CD4-positive, alpha-beta T cell treated with Interleukin-10 for 1 hour (primary cell): ENCODE results near the gene ADAP1.
"Not testable (repeated sequence)": the region's sequence is repeated elsewhere in the genome, so short reads cannot be mapped to it uniquely, and the experiment has no call there.

Source experiments
- DNase-seq: peaks from one replicate; pipeline ENCODE4 v3.0.0-alpha.2; 2020

ADAP1 gene, protein sequence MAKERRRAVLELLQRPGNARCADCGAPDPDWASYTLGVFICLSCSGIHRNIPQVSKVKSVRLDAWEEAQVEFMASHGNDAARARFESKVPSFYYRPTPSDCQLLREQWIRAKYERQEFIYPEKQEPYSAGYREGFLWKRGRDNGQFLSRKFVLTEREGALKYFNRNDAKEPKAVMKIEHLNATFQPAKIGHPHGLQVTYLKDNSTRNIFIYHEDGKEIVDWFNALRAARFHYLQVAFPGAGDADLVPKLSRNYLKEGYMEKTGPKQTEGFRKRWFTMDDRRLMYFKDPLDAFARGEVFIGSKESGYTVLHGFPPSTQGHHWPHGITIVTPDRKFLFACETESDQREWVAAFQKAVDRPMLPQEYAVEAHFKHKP

DNA sequence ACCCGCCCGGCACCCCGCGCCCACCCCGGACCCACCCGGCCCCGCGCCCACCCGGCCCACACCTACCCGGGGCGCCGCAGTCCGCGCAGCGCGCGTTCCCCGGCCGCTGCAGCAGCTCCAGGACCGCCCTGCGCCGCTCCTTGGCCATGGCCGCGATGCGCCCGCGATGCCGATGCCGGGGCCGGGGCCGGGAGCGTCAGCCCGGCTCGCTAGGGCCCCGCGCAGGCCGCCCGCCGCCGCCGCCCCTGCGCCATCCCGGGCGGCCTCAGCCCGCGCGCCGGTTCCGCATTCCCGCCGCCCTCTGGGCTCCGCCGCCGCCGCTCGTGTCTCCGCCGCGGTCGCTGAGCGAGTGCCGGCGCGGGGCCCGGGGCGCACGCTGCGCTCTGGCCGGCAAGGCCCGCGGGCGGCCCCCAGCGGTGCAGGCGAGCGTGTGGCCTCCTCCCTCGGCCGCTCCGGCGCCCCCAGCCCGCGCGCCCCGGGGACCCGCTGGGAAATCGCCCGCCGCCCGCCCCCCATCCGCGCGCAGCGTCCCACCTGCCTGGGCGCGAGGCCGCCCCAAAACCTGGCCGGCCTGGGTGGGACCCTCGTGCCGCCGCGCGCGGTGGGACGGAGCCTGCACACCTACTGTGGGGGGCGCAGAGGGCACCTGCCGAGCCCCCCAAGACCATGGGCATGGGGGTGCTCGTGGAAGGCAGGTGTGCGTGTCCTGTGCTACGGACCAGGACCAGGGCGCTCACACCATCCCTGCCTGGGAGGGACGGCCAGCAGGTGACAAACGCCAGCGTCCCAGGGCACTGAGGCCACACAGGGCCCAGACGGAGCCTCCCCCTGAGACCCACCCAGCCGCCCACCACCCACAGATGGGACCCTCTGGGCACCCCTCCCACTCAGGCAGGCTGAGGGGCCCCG is at the start of gene ADAP1:
Gene ADAP1, minus strand, starts transcription at position 351 of the 909 bp plus-strand sequence. Its CDS starts 203 bp downstream, at position 148.
- DNase-seq, result peak; percentile 65

DNA sequence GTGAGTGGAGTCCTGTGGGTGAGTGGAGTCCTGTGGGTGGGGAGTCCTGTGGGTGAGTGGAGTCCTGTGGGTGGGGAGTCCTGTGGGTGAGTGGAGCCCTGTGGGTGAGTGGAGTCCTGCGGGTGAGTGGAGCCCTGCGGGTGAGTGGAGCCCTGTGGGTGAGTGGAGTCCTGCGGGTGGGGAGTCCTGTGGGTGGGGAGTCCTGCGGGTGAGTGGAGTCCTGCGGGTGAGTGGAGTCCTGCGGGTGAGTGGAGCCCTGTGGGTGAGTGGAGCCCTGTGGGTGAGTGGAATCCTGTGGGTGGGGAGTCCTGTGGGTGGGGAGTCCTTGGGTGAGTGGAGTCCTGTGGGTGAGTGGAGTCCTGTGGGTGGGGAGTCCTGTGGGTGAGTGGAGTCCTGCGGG is 48.0 kb upstream of the ADAP1 start:
- not testable (repeated sequence) for DNase-seq

DNA sequence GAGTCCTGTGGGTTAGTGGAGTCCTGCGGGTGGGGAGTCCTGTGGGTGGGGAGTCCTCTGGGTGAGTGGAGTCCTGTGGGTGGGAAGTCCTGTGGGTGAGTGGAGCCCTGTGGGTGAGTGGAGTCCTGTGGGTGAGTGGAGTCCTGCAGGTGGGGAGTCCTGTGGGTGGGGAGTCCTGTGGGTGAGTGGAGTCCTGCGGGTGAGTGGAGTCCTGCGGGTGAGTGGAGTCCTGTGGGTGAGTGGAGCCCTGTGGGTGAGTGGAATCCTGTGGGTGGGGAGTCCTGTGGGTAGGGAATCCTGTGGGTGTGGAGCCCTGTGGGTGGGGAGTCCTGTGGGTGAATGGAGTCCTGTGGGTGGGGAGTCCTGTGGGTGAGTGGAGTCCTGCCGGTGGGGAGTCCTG is 47.5 kb upstream of the ADAP1 start:
- DNase-seq, result not testable (repeated sequence)

DNA sequence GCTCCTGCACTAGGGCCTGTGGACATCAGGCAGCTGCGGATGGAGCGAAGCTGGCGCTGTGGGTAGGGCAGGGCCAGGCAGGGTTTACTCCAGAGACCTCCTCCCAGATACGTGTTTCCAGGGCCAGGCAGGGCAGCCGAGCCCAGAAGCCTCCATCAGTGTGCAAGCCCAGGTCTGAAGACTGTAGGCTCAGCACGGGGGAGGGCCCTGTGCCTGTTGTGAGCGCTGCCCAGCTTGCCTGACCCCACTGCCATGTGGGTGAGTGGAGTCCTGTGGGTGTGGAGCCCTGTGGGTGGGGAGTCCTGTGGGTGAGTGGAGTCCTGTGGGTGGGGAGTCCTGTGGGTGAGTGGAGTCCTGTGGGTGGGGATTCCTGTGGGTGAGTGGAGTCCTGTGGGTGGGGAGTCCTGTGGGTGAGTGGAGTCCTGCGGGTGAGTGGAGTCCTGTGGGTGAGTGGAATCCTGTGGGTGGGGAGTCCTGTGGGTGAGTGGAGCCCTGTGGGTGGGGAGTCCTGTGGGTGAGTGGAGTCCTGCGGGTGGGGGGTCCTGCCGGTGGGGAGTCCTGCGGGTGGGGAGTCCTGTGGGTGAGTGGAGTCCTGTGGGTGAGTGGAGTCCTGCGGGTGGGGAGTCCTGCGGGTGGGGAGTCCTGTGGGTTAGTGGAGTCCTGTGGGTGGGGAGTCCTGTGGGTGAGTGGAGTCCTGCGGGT is 46.7 kb upstream of the ADAP1 start:
- DNase-seq, result not testable (repeated sequence)

DNA sequence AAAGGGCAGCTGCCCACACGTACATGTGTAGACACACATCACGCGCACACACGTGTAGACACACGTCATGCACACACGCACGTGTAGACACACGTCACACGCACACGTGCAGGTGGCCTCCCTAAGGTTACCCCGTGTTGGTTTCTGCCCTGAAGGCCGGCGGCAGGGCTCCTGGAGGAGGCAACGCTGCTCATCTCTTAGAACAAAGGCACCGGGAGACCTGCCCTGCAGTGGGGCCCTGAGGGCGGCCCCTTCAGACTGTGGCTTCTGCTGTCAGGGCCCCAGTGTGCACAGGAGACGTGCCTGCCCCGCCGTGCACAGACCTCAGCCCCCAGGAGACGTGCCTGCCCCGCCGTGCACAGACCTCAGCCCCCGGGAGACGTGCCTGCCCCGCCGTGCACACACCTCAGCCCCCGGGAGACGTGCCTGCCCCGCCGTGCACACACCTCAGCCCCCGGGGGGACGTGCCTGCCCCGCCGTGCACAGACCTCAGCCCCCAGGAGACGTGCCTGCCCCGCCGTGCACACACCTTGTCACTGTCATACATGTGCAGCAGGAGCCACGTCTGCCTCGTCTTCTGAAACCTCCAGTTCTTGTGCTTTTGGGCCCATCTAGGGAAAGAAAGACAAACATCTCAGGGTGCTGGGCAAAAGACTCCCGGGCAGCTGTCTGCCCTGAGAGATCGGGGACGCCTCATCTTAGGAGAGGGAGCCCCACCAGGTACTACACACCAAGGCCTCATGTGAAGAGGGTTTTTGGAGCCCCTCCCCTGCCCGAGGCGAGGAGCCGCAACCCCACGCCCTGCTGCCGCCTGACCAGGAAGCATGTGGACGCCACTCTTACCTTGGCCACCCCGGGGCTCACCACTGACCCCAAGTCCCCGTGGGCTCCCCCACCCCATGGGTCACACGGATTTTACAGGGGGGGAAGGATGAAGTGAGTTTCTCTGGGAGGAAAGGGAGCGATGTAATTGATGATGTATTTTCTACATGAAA is 45.8 kb upstream of the ADAP1 start:
- DNase-seq, result no peak

DNA sequence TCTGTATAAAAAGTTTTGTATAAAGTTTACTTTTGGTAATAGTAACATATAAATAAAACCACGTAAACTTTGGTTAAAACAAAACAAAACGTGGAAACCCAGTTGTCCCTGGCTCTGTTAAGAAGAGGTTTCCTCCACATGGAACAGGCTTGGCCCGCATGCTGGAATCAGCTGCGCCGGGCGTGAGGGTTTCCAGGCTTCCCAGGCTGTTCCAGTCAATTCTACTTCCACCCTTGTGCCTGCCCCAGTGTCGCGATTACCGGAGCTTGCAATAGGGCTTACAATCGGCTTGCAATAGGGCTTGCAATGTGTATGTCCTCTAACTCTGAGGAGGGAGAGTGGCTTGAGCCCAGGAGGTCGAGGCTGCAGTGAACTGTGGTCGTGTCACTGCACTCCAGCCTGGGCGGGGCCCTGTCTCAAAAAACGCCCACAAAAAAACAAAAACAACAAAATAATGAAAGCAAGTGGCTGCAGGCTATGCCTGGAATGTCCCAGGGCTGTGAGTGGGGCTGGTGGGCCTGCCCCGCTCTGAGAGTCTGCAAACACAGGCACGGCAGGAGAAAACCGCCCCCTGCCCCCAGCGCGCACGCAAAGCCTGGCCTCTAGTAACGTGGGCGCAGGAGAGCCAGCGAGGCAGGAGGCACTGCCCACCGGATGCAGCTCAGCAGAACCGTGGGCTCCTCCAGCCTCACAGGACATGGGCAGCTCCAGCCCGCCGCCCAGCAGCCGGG is 44.8 kb upstream of the ADAP1 start:
- no peak for DNase-seq

DNA sequence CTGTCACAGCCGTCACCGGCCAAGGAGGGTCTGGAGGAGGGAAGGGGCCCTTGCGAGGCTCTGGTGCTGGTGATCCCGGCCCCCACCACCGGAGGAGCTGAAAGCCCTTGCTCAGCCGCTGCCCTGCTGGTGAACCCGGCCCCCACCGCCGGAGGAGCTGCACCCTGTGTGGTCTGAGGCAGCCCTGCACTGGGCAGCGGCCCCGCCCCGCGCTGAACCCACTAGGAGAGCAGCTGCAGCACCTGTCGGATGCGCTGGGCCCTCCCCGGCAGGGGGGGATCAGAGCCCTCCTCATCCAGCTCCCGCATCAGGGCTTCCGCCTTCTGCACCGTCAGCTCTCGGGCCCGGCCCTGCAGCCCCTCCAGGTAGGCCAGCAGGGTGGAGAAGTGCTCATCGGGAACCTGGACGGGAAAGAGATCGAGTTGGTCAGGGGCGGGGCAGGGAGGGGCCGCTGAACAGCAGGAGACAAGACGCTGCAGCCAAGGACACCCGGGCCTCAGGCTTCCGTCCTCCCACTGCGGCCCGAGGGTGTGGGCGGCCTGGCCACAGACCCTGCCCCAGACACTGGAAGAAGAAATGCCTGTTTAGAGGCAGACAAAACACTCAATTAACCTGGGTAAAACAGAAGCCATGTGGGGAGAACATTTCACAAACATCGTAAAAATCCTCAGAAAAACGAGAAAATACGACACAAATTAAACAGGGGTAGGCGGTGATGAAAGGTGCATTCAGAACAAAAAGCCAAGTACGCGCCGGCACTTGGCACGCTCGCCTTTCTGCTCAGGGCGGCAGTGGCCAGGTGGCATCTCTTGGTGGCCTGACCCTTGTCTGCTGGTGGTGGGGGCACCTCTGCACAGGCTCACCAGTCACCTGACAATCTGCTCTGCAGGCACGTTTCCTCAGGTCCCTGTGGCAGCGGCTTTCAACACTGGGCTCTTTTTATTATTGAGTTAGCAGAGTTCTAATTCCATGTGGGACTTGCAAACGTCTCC is 43.2 kb upstream of the ADAP1 start:
- no peak for DNase-seq

DNA sequence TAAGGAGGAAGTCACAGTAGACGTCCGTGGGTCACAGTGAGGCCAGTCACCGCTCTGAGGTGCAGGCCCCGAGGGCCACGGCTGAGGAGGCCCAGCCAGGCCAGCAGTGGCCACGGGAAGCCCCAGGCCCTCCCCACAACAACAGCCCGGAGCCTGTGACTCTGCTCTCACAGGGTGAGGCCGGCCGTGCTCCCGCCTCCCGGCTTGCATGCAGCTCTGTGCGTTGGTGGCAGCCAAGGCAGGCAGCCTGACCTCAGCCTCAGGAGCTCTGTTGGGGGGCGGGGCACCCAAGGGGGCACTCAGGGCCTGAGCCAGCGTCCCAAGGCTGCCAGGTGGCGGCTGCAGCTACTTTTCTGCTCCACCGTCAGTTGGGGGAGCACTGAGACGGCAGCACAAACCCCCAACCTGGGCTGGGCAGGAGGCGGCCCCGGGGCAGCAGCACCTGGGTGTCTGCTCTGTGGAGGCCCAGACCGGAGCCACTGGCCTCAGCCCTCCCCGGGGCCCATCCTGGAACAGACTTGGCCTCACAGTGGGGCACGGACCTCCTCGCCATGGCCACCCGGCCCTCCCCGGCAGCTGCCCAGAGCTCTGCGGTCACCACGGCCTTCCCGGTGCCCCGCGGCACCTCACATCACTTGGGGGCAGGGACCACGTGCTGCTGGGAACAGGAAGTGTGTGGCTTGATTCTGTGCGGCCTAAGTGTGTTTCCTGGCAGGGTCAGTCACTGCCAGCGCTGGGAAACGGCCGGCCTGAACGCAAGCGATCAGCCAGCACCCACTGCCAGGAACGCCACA is 41.8 kb upstream of the ADAP1 start:
- no peak for DNase-seq

DNA sequence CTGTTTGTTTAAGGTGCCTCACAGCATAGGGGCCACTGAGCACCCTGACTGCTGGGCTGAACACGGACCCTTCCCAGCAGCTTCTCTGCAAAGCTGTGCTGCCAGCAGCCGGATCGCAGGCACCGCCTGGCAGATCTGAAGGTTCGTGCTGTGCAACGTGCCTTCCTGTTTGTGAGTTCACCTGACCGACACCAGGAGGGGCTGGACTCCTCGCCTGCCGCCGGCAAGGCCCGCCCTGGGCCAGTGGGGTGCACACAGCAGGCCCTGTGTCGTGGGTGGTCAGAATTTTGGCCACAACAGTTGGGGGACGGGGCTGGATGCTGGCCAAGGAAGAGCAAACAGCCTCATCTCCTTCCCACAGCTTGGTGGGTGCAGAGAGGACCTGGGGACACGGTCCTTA is 41.1 kb upstream of the ADAP1 start:
- DNase-seq, result no peak

DNA sequence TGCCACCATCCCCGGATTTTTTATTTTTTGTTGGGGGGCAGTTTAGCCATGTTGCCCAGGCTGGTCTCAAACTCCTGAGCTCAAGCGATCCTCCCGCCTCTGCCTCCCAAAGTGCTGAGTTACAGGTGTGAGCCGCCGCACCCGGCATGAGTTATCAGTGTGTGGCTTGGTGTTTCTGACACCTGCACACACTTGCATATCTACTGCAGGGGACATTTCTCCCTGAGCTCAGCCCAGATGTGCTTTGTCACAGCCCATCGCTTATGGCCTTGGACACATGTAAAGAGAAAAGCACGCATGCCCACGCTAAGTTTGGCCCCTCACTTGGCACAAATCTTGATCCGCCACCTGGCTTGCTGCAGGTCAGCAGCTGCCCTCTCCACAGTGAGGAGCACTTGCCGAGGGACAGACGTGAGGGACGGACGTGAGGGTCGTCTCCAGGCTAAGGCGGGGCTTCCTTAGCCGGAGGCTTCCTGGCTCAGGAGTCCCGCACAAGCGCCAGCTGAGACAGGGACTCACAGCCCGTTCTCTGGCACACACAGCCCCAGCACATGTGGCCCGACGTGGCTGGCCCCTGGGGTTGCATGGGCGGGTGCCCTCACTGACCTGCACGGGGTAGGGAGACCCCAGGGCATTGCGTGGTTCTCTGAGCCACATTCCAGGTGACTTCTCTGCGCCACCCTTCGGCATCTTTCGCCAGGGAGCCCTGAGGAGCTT is 40.3 kb upstream of the ADAP1 start:
- no peak for DNase-seq

DNA sequence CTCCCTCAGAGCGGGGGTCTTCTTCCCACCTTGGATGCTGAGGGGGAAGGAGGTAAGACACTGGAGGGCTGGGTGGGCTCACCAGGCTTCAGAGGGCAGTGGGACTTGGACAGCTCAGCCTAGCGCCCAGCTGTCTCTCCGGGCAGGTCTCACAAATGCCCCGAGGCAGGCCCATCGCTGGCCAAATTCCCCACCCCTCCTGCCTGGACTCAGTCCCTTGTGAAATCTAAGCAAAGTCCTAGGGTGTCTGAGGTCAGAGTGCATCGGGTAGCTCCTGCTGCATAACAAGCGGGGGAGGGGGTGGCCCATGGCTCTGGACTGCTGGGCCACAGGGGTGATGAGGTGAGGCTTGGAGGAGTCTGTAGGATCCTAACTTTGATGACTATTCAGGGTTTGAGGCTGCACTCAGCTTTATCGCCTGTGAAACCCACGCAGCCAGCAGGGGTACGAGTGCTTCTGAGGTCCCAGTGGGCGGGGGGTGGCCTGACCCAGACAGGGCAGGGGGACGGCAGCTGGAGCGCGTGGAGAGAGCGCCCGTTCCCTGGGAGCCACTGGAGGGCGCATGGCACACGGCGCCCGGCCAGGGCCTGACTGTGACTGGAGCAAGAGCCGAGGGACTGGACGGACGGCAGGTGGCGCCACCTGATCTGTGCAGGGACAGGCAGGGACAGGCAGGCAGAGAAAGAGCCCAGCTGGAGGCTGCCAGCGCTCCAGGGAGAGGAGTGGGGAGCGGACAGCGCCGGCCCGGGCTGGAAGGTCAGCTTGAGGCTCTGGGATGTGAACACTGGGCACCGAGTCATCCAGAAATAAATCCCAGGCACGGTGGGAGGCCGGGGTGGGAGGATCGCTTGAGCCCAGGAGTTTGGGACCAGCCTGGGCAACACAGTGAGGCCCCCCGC is 38.5 kb upstream of the ADAP1 start:
- DNase-seq, result peak; percentile 93

DNA sequence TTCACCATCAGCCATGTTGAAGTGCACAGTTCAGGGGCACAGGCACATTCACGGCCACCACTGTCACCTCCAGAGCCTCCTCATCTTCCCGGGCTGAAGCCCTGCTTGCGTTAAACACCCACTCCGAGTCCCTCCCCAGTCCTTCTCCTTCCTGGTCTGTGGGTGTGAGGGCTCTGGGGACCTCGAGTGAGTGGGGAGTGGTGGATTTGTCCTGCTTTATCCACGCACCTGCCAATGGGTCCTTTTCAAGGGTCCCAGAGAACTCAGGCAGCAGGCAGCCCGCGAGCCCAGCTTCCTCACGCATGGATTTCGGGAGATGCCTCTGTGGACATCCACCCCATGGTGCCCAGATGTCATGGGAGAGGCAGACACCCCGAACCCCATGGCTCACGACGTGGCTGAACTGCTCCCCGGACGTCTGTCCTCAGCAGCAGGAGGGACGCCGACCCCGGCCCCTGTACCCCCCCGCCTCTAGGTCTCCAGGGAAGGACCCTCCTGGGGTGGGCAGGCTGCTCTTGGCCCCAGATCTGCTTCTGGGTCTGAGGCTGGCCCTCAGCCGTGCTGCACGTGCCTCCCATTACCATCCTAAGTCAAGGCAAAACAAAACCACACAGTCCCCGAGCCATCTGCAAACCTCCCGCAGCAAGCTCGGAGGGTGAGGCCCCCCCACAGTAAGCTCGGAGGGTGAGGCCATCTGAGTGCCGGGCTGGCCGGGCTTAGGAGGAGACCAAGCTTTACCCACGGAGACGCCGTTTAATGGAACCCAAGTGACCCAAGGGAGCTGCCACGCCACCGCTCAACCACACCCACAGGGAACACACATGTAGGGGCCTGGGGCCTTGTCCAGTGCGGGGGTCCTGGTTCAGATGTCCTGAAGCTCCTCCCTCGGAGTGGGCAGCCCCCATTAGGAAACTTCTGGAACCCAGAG is 37.5 kb upstream of the ADAP1 start:
- no peak for DNase-seq

DNA sequence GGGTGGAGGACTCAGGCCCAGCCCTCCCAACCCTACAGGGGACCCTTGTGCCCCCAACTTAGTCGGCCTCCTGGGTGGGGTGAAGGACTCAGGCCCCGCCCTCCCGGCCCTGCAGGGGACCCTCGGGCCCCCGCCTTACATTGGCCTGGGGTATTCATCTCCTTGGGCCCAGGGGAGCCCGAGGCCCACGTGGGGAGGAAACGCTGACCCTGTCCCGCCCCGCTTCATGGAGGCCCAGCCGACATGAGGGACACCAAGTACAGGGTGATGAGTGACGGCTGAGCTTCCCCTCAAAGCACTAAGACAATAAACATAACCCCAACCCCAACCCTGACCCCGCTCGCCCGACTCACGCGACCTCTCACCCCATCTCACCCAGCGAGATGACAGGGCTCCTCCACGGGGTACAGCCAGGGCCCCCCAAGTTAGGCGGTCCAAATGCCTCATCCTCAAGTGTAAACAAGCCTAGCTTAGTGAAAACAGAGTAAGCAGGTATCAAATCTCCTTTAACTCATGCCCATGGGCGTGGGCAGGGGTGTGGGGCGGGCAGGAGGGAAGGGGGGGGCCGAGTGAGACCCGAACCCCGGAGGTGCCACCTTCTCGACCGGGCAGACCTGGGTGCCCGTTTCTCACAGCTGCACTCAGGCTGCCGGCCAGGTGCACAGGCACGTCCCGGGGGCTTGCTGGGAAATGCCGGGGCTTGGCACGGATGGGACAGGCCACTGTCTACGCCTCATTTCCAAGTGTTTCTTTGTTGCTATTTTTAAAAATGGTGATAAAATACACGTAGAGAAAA is 36.7 kb upstream of the ADAP1 start:
- DNase-seq, result no peak

DNA sequence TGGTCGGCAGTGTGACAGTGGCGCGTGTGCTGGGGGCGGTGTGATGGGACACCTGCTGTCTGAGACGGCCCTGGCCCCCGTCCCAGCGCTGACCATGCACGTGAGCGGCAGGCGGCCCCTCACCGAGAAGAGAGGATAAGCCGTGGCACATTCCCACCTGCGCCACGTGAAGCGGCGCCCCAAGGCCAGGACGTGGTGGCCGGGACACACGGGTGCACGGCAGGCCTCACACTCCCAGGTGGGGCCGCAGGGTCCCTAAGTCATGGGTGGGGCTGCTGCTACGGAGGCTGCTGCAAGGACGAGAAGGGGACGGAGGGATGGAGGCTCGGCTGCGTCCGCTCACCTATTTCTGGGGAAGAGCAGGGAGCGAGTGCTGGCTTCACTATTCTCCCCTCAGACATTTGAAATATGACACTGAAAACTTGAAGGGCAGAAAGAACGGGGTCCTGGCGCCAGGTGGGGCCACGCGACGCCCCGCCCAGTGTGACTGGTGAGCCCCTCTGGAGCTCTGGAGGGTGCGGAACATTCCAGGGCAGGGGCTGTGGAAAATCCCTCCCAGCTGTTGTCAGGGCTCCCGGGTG is 36.0 kb upstream of the ADAP1 start:
- no peak for DNase-seq

DNA sequence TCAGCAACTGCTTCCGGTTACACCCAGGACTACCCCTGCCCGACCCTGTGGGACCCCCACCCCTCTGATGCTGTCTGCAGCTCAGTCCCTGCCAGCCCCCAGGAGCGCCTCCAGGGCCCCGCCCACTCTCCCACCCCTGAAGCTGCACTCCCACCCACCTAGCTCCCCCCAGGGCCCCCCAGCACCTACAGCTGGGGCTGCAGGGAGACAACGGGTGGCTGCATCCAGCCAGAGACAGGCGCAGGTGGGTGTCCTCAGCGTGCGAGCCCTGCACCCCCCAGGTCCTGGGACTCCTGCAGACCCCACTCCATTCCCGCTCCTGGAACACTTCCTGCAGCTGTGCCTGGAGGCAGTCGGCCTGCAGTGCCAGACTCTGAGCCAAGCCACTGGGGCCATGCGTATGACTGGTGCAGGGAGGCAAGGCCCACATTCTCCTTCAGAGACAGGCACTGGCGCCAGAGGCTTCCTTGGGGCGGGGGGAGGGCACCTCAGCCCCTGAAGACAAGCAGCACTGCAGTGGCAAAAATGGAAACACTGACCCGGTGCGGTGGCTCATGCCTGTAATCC is 34.6 kb upstream of the ADAP1 start:
- no peak for DNase-seq
